Measurements from ENCODE around the gene ANKRD40.

DNA sequence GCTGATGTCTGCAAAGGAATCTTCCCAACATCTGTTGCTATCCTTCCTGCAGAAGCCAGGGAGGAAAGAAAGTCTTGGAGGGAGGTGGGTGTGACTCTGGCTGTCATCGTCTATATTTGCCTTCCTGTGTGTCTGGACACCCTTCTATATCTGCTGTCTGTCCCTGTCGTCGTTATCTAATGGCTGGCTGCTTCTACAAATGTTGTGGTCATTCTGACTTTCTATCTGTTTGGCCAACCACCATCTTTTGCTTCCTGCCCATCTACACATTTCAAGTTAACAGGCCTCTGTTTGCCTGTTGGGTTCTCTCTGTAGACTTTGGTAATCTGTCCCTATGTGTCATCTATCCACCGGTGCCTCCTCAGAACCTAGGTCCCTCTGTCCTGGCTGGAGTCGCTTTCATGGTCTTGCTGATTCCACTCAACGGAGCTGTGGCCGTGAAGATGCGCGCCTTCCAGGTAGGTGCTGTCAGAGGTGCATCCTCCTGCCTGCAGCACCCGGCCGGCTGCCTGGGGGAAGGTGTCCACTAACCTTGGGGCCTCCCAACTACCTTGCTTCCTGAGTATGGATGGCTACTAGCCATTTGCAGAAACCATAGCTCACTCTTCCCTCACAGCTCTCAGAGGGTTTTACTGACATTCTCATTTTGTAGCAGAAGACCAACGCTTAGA is 42.8 kb downstream of the ANKRD40 start:
- TF ChIP-seq POLR2A (IDR thresholded peaks at IDR 0.05; ENCODE audit: low read length): no peak
- TF ChIP-seq GATA1 (IDR thresholded peaks at IDR 0.05; ENCODE audit: low read depth, low read length): no peak

Measured in erythroblast (primary cell).